Measurements from ENCODE around the gene MAD1L1. TPM values are rescaled to one million over a fixed set of nuclear protein-coding genes. Genes with fewer than 3 reads are reported as not detected.

The MAD1L1 gene
- total RNA-seq, 1 experiment from 2014 or later = 38.5 TPM

DNA sequence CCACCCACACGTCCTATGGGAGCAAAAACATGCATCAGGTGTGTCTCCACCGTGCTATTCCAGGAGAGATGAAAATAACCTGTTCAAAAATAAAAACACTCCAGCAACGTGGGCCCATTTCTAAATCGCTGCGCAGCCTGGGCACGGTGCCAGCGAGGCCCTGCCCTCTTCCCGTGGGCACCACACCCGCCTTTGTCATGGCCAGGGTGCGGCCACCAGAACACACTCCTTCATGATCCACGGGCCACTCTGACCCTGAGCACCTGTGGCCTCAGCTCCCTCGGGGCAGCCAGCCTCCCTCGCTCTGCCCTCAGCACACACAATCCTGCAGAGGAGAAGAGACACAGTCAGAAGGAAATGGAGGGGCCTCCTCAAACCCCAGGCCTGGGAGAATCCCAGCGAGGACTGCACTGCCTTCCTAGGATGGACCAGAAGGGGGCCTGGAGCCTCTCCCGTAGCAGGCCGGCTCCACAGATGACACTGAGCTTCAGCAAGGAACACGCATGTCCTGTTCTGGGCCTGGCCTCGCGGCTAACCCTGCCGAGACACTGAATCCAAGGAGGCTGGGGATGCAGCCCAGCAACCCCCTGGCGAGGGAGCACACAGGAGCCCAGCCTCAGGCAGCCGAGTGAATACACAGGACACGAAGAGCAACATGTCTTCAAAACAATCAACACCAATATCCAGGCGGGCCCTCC is 169.0 kb downstream of the MAD1L1 start:
- Histone ChIP-seq H2AFZ (ENCODE audit: low read depth, low read length, poor library complexity, severe bottlenecking) (no peak overlapping the region), H3K4me2 (ENCODE audit: low read length) (peak overlapping the region; percentile 52), H3K27ac (ENCODE audit: low read depth, low read length) (peak overlapping the region; percentile 0; the same call in 1 of the 2 replicates), H3K9me3 (ENCODE audit: control insufficient read depth in 1 of 2, insufficient read depth in 1 of 2, low read depth in 1 of 2, low read length in 2 of 2) (peaks cover 8% of the 10 kb centered on the region in 2 experiments; a peak in 2 of 4 replicates), H3K9ac (ENCODE audit: low read length) (no peak overlapping the region), H3K79me2 (ENCODE audit: insufficient read depth, low read length) (no peaks in the 10 kb centered on the region), H3K4me3 (replicated peaks in 1 of 2; ENCODE audit: low read depth in 1 of 2, low read length in 2 of 2) (no peak overlapping the region), H4K20me1 (ENCODE audit: insufficient read depth) (no peaks in the 10 kb centered on the region), H3K27me3 (ENCODE audit: insufficient read depth, low read length) (no peaks in the 10 kb centered on the region), H3K9me2 (ENCODE audit: insufficient read depth) (no peaks in the 10 kb centered on the region), H3K36me3 (ENCODE audit: control insufficient read depth in 1 of 2, insufficient read depth in 2 of 2, low read length in 2 of 2) (no peaks in the 10 kb centered on the region; a peak in 1 of 4 replicates), H3K4me1 (ENCODE audit: control insufficient read depth in 1 of 2, insufficient read depth in 2 of 2, low read length in 2 of 2) (peaks cover 0 to 15% of the 10 kb centered on the region in 2 experiments; a peak in 2 of 4 replicates)
- POLR2A ChIA-PET = no interaction called here
- ATAC-seq = peak; percentile 76
- TF ChIP-seq ATF3 (IDR thresholded peaks at IDR 0.05) = no peak
- TF ChIP-seq RAD21 (IDR thresholded peaks at IDR 0.05; ENCODE audit: low read depth) = no peak; the same call in 1 of the 2 replicates
- no peak for TF ChIP-seq POLR2AphosphoS5 (IDR thresholded peaks at IDR 0.05; ENCODE audit: low read depth, low read length)
- peak in 1 of 3 experiments; percentile 40; a peak in 2 of 6 replicates for TF ChIP-seq CTCF (IDR thresholded peaks at IDR 0.05 in 2 of 3, conservative IDR thresholded peaks at IDR 0.05 in 1 of 3; ENCODE audit: borderline replicate concordance in 1 of 3, insufficient read depth in 1 of 3, low read depth in 2 of 3, low read length in 2 of 3)
- intact Hi-C loops (cut with micrococcal nuclease) = no loop called here
- no peak for DNase-seq (ENCODE audit: low read depth, low spot score)
- no TSS peak for BruUV-seq (replicated peaks)
- RAD21 ChIA-PET (ENCODE audit: low non-redundant PET in 1 of 2, low total read pairs in 2 of 2, uncharacterized antibody in 2 of 2, unreplicated experiment in 2 of 2) = no interaction called here
- CTCF ChIA-PET = no interaction called here

DNA sequence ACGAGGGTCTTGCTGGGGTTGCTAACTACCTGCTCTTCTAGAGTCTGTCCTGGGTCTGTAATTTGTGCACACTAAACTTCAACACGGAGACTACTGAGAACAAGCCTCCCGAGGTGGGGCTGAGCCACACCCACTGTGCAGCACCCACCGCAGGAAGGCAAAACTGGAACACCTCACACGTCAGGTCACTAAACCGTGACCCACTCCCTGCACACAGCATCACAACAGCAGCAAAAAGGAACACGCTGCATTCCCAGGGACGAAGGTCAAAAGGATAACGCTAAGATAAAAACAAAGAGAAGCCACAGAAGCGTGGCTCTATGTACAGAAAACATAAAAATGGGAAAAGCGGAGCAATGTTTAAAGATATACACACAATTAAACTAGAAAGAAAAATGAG is 170.1 kb downstream of the MAD1L1 start:
- TF ChIP-seq FOSL1 (IDR thresholded peaks at IDR 0.05; ENCODE audit: low read depth) (no peak), JUND (IDR thresholded peaks at IDR 0.05) (no peak), ZFX (IDR thresholded peaks at IDR 0.05) (no peak), MAX (IDR thresholded peaks at IDR 0.05) (no peak), SRF (IDR thresholded peaks at IDR 0.05; ENCODE audit: low read depth) (no peak)
- H2AFZ ChIP-seq (ENCODE audit: low read depth, low read length, poor library complexity, severe bottlenecking) = no peak overlapping the region
- CTCF ChIA-PET = no interaction called here
- RAD21 ChIA-PET (ENCODE audit: low non-redundant PET in 1 of 2, low total read pairs in 2 of 2, uncharacterized antibody in 2 of 2, unreplicated experiment in 2 of 2) = no interaction called here
- no peaks in the 10 kb centered on the region for H4K20me1 ChIP-seq (ENCODE audit: insufficient read depth)
- BruUV-seq (replicated peaks) = no TSS peak
- no peaks in the 10 kb centered on the region for H3K36me3 ChIP-seq (ENCODE audit: control insufficient read depth in 1 of 2, insufficient read depth in 2 of 2, low read length in 2 of 2)
- H3K4me1 ChIP-seq (ENCODE audit: control insufficient read depth in 1 of 2, insufficient read depth in 2 of 2, low read length in 2 of 2) = peaks cover 0 to 15% of the 10 kb centered on the region in 2 experiments; a peak in 2 of 4 replicates
- H3K4me2 ChIP-seq (ENCODE audit: low read length) = no peak overlapping the region
- H3K9me2 ChIP-seq (ENCODE audit: insufficient read depth) = no peaks in the 10 kb centered on the region
- no peaks in the 10 kb centered on the region for H3K79me2 ChIP-seq (ENCODE audit: insufficient read depth, low read length)
- no peaks in the 10 kb centered on the region for H3K27me3 ChIP-seq (ENCODE audit: insufficient read depth, low read length)
- intact Hi-C loops (cut with micrococcal nuclease) = no loop called here
- H3K9me3 ChIP-seq (ENCODE audit: control insufficient read depth in 1 of 2, insufficient read depth in 1 of 2, low read depth in 1 of 2, low read length in 2 of 2) = peaks cover 8% of the 10 kb centered on the region in 2 experiments; a peak in 2 of 4 replicates
- no peak for ATAC-seq
- no peak overlapping the region for H3K4me3 ChIP-seq (replicated peaks in 1 of 2; ENCODE audit: low read depth in 1 of 2, low read length in 2 of 2)
- POLR2A ChIA-PET = no interaction called here
- no peak overlapping the region for H3K9ac ChIP-seq (ENCODE audit: low read length)
- no peak overlapping the region for H3K27ac ChIP-seq (ENCODE audit: low read depth, low read length)
- no peak for DNase-seq (ENCODE audit: low read depth, low spot score)
